ENCODE measurements around the gene RCN1. TPM values are rescaled to one million over a fixed set of nuclear protein-coding genes. Genes with fewer than 3 reads are reported as not detected.
A peak's percentile ranks its signal among the peaks of the same experiment; 100 is the strongest.

RCN1 gene
- total RNA-seq, 1 donor from 2014 or later, result 246 TPM

- no peak overlapping the region for H3K9ac ChIP-seq
- Mint-ChIP-seq H3K27ac (no peak overlapping the region), H3K4me3 (no peak overlapping the region), H3K27me3 (ENCODE audit: insufficient read depth, low read depth) (peaks cover 4% of the 10 kb centered on the region), H3K4me1 (peaks cover 14% of the 10 kb centered on the region), H3K36me3 (peaks cover 4% of the 10 kb centered on the region), H3K9me3 (no peaks in the 10 kb centered on the region)
- H3K4me1 ChIP-seq, result peaks cover 6% of the 10 kb centered on the region
- no peak overlapping the region for H2AFZ ChIP-seq (replicated peaks)
- H3K27ac ChIP-seq, result no peak overlapping the region
- no peaks in the 10 kb centered on the region for H4K20me1 ChIP-seq (ENCODE audit: low read depth)
- H3K9me3 ChIP-seq (ENCODE audit: low read depth), result no peaks in the 10 kb centered on the region
- H3K4me3 ChIP-seq, result no peak overlapping the region
- DNase-seq (ENCODE audit: low spot score), result peak; percentile 29
- H3K4me2 ChIP-seq, result no peak overlapping the region
- peaks cover 14% of the 10 kb centered on the region for H3F3A ChIP-seq (ENCODE audit: low read depth)
- H3K79me2 ChIP-seq (ENCODE audit: low read depth), result no peaks in the 10 kb centered on the region
- TF ChIP-seq EZH2phosphoT487 (IDR thresholded peaks at IDR 0.05) (no peak), CTCF (IDR thresholded peaks at IDR 0.05) (no peak), EZH2 (IDR thresholded peaks at IDR 0.05) (no peak)
- no peaks in the 10 kb centered on the region for H3K27me3 ChIP-seq
- H3K36me3 ChIP-seq, result no peaks in the 10 kb centered on the region
Observed at GRCh38 chr11:32109592-32109991, 18.7 kb downstream of the RCN1 start.

- Histone ChIP-seq H3K4me2 (no peak overlapping the region), H3K27ac (no peak overlapping the region), H3K9ac (no peak overlapping the region), H3K4me1 (peaks cover 6% of the 10 kb centered on the region), H4K20me1 (ENCODE audit: low read depth) (no peaks in the 10 kb centered on the region), H3F3A (ENCODE audit: low read depth) (peaks cover 14% of the 10 kb centered on the region), H2AFZ (replicated peaks) (no peak overlapping the region), H3K27me3 (no peaks in the 10 kb centered on the region), H3K79me2 (ENCODE audit: low read depth) (no peaks in the 10 kb centered on the region), H3K9me3 (ENCODE audit: low read depth) (no peaks in the 10 kb centered on the region), H3K36me3 (no peaks in the 10 kb centered on the region), H3K4me3 (no peak overlapping the region)
- no peak overlapping the region for H3K4me3 Mint-ChIP-seq
- H3K36me3 Mint-ChIP-seq, result peaks cover 2% of the 10 kb centered on the region
- no peak for TF ChIP-seq EZH2phosphoT487 (IDR thresholded peaks at IDR 0.05)
- no peak for TF ChIP-seq EZH2 (IDR thresholded peaks at IDR 0.05)
- TF ChIP-seq CTCF (IDR thresholded peaks at IDR 0.05), result no peak
- no peaks in the 10 kb centered on the region for H3K9me3 Mint-ChIP-seq
- H3K27ac Mint-ChIP-seq, result no peak overlapping the region
- DNase-seq (ENCODE audit: low spot score), result no peak
- H3K27me3 Mint-ChIP-seq (ENCODE audit: insufficient read depth, low read depth), result peaks cover 4% of the 10 kb centered on the region
- peaks cover 14% of the 10 kb centered on the region for H3K4me1 Mint-ChIP-seq
Observed at GRCh38 chr11:32110795-32111194, 19.9 kb downstream of the RCN1 start.

GRCh38 chr11:32113200-32113919 is 22.5 kb downstream of the RCN1 start:
- TF ChIP-seq EZH2phosphoT487 (IDR thresholded peaks at IDR 0.05) (no peak), CTCF (IDR thresholded peaks at IDR 0.05) (no peak), EZH2 (IDR thresholded peaks at IDR 0.05) (no peak)
- H3F3A ChIP-seq (ENCODE audit: low read depth), result peaks cover 7% of the 10 kb centered on the region
- no peaks in the 10 kb centered on the region for H3K36me3 ChIP-seq
- peaks cover 6% of the 10 kb centered on the region for H3K4me1 ChIP-seq
- Mint-ChIP-seq H3K9me3 (no peaks in the 10 kb centered on the region), H3K27ac (no peak overlapping the region), H3K4me1 (peaks cover 14% of the 10 kb centered on the region), H3K36me3 (no peaks in the 10 kb centered on the region), H3K27me3 (ENCODE audit: insufficient read depth, low read depth) (peaks cover 4% of the 10 kb centered on the region), H3K4me3 (no peak overlapping the region)
- H3K9ac ChIP-seq, result no peak overlapping the region
- H3K9me3 ChIP-seq (ENCODE audit: low read depth), result no peaks in the 10 kb centered on the region
- no peak overlapping the region for H3K27ac ChIP-seq
- no peaks in the 10 kb centered on the region for H3K27me3 ChIP-seq
- no peak overlapping the region for H3K4me2 ChIP-seq
- no peaks in the 10 kb centered on the region for H3K79me2 ChIP-seq (ENCODE audit: low read depth)
- H3K4me3 ChIP-seq, result no peak overlapping the region
- DNase-seq (ENCODE audit: low spot score), result no peak
- H2AFZ ChIP-seq (replicated peaks), result no peak overlapping the region
- H4K20me1 ChIP-seq (ENCODE audit: low read depth), result no peaks in the 10 kb centered on the region

Measured in neural progenitor cell (in vitro differentiated cells).